ENCODE results near the gene ME3.

The ME3 gene

GRCh38 chr11:86408845-86409244 is 263.6 kb downstream of the ME3 start:
- H3K79me2 ChIP-seq (ENCODE audit: insufficient read depth, low read depth), result no peaks in the 10 kb centered on the region
- H3K27ac ChIP-seq, result no peak overlapping the region
- no peak overlapping the region for H3K4me2 ChIP-seq

GRCh38 chr11:86403458-86403857 is 269.0 kb downstream of the ME3 start:
- Histone ChIP-seq H2AFZ (ENCODE audit: low read depth) (no peak overlapping the region), H3K79me2 (ENCODE audit: insufficient read depth, low read depth) (no peaks in the 10 kb centered on the region), H3K4me3 (IDR thresholded peaks at IDR 0.05; ENCODE audit: insufficient read depth, low read depth, low read length) (no peak overlapping the region), H3K9ac (no peak overlapping the region), H3K4me1 (ENCODE audit: low read depth, poor library complexity, severe bottlenecking) (no peaks in the 10 kb centered on the region), H4K20me1 (ENCODE audit: insufficient read depth) (no peaks in the 10 kb centered on the region), H3K27me3 (ENCODE audit: insufficient read depth, low read depth) (no peaks in the 10 kb centered on the region), H3K36me3 (ENCODE audit: insufficient read depth) (no peaks in the 10 kb centered on the region), H3K4me2 (no peak overlapping the region), H3K27ac (no peak overlapping the region)
- TF ChIP-seq CTCF (conservative IDR thresholded peaks at IDR 0.05; ENCODE audit: low read depth, low read length), result no peak

More at GRCh38 chr11:86408845-86409244, 263.6 kb downstream of the ME3 start:
- Histone ChIP-seq H3K4me1 (ENCODE audit: low read depth, poor library complexity, severe bottlenecking) (no peaks in the 10 kb centered on the region), H3K27me3 (ENCODE audit: insufficient read depth, low read depth) (no peaks in the 10 kb centered on the region), H4K20me1 (ENCODE audit: insufficient read depth) (no peaks in the 10 kb centered on the region), H3K36me3 (ENCODE audit: insufficient read depth) (no peaks in the 10 kb centered on the region), H3K4me3 (IDR thresholded peaks at IDR 0.05; ENCODE audit: insufficient read depth, low read depth, low read length) (no peak overlapping the region), H3K9ac (no peak overlapping the region), H2AFZ (ENCODE audit: low read depth) (no peak overlapping the region)
- no peak; the same call in 1 of the 2 replicates for TF ChIP-seq CTCF (conservative IDR thresholded peaks at IDR 0.05; ENCODE audit: low read depth, low read length)

- Histone ChIP-seq H3K4me3 (IDR thresholded peaks at IDR 0.05; ENCODE audit: insufficient read depth, low read depth, low read length) (no peak overlapping the region), H3K4me2 (no peak overlapping the region), H4K20me1 (ENCODE audit: insufficient read depth) (no peaks in the 10 kb centered on the region), H3K27ac (no peak overlapping the region), H2AFZ (ENCODE audit: low read depth) (no peak overlapping the region), H3K4me1 (ENCODE audit: low read depth, poor library complexity, severe bottlenecking) (no peaks in the 10 kb centered on the region), H3K79me2 (ENCODE audit: insufficient read depth, low read depth) (no peaks in the 10 kb centered on the region), H3K36me3 (ENCODE audit: insufficient read depth) (no peaks in the 10 kb centered on the region), H3K27me3 (ENCODE audit: insufficient read depth, low read depth) (no peaks in the 10 kb centered on the region), H3K9ac (no peak overlapping the region)
- TF ChIP-seq CTCF (conservative IDR thresholded peaks at IDR 0.05; ENCODE audit: low read depth, low read length), result no peak
These were observed 274.3 kb downstream of the ME3 start for GRCh38 chr11:86398106-86398505.

GRCh38 chr11:86397351-86397750 is 275.1 kb downstream of the ME3 start:
- Histone ChIP-seq H3K79me2 (ENCODE audit: insufficient read depth, low read depth) (no peaks in the 10 kb centered on the region), H3K9ac (no peak overlapping the region), H4K20me1 (ENCODE audit: insufficient read depth) (no peaks in the 10 kb centered on the region), H3K4me2 (no peak overlapping the region), H3K4me3 (IDR thresholded peaks at IDR 0.05; ENCODE audit: insufficient read depth, low read depth, low read length) (no peak overlapping the region), H3K27me3 (ENCODE audit: insufficient read depth, low read depth) (no peaks in the 10 kb centered on the region), H3K36me3 (ENCODE audit: insufficient read depth) (no peaks in the 10 kb centered on the region), H3K27ac (no peak overlapping the region), H2AFZ (ENCODE audit: low read depth) (no peak overlapping the region), H3K4me1 (ENCODE audit: low read depth, poor library complexity, severe bottlenecking) (no peaks in the 10 kb centered on the region)
- no peak for TF ChIP-seq CTCF (conservative IDR thresholded peaks at IDR 0.05; ENCODE audit: low read depth, low read length)
